GM19395 (cell line): Measurements from ENCODE around the gene AMBP.

Experiments used
- ATAC-seq: cut with Tn5 transposase; IDR thresholded peaks from one replicate; pipeline ENCODE4 v1.9.1; 2021; ENCODE audit warnings: mild to moderate bottlenecking, moderate library complexity; ENCODE audit not compliant: unreplicated experiment

The AMBP gene

GRCh38 chr9:114034196-114034595 is 43.9 kb downstream of the AMBP start:
- no peak for ATAC-seq

GRCh38 chr9:114033397-114034103 is 44.5 kb downstream of the AMBP start:
- no peak for ATAC-seq

GRCh38 chr9:114031948-114032840 is 45.9 kb downstream of the AMBP start:
- ATAC-seq = no peak

DNA sequence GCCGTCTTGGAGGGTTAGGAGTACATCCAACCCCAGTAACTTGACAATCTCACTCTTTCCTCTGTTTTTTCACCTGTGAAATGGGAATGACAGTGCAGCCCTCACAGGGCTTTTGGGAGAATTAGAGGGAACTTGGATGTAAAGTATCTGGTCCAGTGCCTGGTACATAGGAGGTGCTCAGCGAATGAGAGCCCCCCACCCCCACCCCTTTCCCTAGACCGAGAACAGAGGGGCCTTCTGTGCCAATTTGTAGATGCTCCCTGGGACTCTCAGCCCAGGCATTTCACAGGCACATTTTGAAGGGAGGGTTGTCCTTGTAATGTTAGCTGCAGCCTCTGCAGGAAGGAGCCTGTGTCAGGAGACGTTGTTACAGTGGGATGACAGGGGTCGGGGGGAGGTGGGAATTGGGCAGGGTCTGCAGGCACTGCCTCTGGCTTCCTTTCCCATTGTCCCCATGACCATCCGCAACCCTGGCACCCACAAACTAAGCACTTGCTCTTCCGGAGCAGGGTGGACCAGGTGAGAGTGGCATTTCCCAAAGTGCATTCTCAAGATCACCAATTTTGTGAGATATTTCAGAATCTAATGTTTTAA is 47.0 kb downstream of the AMBP start:
- no peak for ATAC-seq

DNA sequence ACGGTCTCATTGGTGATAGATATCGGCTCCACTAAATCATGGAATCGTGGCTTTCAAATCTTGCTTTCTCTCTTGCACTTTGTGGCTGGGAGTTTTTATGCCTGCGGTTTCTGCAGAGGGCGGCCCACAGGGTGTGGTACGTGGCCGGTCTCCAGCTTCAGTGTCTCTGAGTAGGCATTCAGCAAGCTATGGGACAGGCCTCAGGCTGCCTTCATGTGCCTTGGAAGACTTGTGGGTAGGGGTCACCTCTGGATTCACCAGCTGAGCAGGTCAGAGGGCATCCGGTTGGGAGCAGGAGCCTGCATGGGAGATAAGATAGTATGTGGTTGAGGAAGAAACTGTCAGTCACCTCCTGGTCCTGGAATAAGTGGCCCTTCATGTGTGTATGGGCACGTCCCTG is 47.7 kb downstream of the AMBP start:
- ATAC-seq = no peak

DNA sequence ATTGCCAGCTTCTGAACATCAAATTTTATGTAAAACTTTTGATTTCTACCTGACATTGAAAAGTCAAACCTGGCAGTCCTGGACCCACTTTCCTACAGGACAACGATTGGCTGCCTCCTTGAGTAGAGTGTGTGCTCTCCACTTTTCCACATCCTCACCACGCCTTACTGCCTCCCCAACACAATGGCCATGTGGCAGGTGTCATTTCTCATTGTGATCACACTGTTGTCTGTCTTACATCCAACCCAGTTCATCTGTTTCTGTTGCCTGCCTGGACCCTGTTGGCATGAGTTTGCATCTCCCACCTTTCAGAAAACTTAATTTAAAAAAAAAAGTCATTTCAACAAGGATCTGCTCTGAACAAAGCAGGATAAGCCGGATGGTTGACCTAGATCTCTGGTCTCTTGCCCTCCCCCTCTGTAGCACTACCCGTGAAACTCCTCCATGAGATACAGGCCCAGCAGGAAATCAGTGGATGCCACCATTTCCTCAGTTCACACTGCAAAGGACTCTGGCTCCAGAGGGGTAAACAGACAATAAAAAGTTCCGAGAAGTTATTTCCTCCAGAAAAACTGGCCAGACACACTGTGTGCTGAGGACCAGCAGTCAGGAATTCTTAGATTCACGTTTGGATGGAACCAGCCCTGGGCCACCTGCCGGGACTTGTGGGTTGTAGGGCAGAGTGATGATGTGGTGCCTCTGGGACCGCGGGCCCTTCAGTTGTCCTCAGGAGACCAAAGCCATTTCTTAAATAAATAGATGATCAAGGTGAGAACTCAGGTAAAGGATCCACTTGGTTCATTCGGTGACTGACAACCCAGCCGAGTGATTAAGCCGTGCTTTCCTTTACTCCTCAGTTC is 48.6 kb downstream of the AMBP start:
- no peak for ATAC-seq

- ATAC-seq = no peak
These were observed 49.5 kb downstream of the AMBP start for GRCh38 chr9:114028646-114029045.

DNA sequence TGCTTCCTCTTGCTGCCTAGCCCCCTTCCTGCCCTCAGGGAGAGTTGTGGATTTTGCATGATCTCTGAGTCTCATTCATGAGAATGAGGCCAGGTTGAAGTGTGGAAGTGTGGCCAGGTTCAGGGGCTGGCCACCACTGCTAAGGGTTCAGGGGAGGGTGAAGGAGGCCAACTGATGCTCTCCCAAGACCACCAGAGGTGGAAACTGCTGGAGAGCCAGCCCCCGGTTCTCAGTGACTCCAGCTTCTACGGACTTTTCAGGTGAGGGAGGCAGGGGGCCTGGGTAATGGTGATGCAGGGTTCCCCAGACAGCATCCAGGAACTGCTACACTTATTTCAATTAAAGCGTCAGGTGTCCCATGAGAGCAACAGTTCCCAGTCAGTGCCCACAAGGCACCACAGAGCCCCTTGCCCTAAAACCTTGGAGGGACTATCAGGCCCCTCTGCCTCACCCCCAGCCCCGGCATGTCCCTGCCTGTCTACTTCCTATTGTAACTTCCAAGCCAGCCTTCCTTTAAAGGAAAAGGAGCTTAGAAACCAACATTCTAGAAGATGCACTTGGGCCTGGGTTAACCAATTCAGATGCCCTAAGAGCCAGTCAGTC is 50.1 kb downstream of the AMBP start:
- ATAC-seq = no peak

DNA sequence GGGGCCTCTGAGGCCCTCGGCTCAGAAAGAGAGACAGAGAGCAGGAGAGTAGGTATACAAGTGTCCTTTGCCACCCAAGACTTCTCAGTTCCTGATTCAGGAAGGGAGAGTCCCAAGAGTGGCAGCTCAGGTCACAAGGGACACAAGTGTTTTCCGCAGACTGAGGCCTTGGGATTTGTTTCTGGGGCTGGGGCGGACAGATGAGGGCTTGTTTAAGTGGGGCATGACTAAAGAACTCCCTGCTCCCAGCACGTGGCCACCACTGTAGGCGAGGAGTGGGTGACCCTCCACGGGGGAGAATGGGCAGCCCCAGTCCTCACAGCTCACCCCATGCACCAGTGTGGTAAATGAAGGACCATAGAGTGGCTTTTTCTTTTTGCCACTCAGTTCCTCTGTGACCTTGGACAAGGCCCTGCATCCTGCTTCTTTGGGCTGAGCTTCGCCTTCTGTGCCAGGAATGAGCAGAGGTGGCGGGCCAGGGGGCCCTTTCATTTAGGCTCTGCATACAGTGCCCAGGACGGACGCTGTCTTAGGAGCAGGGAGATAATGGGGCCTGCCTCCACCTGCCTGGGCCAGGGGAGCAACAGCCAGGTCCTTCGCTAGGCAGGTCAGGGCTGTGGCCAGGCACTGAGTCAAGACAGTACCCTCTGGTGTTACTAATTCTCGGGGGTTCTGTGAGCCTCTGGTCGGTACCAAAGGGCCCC is 50.8 kb downstream of the AMBP start:
- ATAC-seq = no peak

GRCh38 chr9:114026335-114026734 is 51.8 kb downstream of the AMBP start:
- ATAC-seq = no peak

DNA sequence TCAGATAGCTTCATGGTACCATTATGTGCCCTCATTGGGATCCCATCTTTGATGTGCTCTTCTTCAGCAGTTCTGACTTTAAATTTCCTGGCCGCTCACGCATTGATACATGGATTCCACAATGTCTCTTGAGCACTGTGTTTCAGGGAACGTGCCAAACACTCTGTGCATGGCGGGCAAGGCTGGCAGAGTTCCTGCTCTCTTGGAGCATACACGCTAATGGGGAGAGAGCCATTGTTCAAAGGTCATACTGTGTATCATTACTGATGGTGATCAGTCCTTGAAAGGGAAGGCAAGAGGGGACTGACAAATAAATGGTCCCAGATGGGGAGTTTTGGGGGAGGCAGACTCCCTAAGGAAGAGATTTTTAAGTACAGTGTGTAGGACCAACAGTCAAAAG is 52.3 kb downstream of the AMBP start:
- ATAC-seq = no peak

DNA sequence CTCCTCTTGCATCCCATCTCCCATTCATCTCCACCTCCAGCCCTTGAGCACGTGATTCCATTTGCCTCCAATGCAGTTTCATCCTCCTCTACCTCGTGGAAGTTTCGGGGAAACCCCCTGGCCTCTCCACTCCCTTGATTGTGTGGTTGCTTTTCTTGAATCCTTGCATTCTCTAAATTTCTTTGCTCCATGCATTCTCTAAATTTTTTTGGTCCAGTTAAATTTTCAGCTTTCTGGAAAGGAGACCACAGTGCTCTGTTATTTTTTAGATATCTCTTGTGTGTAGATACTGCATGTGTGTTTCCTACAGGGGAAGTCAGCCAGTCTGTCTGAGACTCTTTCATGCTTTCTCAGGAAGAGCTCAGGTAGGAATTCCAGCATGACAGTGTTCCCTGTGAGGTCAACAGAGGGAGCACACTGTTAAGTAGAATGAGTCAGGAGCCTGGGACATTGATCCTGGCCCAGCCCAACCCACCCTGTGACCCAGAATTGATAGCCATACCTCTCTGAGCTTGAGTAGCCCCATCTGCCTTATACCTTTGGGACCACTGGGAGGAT is 52.8 kb downstream of the AMBP start:
- ATAC-seq = no peak

- ATAC-seq = no peak
These were observed 54.1 kb downstream of the AMBP start for GRCh38 chr9:114023961-114024360.

DNA sequence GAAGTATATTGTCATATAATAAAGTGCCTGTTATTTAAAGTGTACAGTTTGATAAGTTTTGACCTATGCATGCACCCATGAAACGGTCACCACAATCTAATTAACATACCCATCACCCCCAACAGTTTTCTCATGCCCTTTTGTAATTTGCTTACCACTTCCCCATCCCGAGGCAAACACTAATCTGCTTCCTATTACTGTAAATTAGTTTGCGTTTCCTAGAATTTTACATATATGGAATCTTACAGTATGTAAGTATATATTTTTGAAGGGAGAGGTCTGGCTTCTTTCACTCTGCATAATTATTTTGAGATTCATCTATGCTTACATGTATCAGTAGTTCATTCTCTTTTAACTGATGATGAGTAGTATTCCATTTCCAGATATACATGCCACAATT is 56.5 kb downstream of the AMBP start:
- no peak for ATAC-seq

- ATAC-seq = no peak
These were observed 60.1 kb downstream of the AMBP start for GRCh38 chr9:114017741-114018715.

GRCh38 chr9:114016629-114017423 is 61.3 kb downstream of the AMBP start:
- ATAC-seq = no peak

DNA sequence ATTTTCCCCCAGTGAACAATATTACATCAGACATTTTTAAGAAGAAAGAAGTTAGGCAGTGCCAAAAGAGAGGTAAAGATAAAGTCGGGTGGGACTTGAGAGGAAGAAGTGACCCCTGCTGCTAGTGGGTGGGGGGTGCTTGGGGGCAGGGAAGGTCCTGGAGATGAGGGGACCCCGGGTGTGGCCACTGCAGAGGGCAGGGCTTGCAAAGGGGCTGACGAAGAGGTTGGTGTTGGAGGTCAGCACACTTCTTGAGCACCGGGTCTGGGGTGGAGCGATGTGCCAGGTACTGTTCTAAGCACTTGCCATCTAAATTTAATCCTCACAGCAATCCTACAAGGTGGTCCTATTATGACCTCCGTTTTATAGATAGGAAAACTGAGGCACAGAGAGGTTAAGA is 62.0 kb downstream of the AMBP start:
- no peak for ATAC-seq

GRCh38 chr9:114015607-114016006 is 62.5 kb downstream of the AMBP start:
- no peak for ATAC-seq
